Thyroid gland (tissue), 4 donors: ENCODE measurements around the gene ATRNL1. TPM values are rescaled to one million over a fixed set of nuclear protein-coding genes. Genes with fewer than 3 reads are reported as not detected.
A peak's percentile ranks its signal among the peaks of the same experiment; 100 is the strongest.

Experiments
- DNase-seq, 2 donors: peaks; one replicate each; pipeline ENCODE4 v3.0.0-alpha.2; 2019
- H3K27ac ChIP-seq, 3 donors: fragments of 200-600 bp; sonication (generic); 1 replicate in 2 of 3; 2 replicates in 1 of 3; pipeline ENCODE4 v1.5.1; 2016 to 2019; ENCODE audit warnings: mild to moderate bottlenecking in 1 of 3, moderate library complexity in 1 of 3
- H3K27me3 ChIP-seq: fragments of 200-600 bp; sonication (generic); one replicate; pipeline ENCODE4 v1.5.1; 2019
- H3K36me3 ChIP-seq, 2 donors: fragments of 200-600 bp; sonication (generic); one replicate each; pipeline ENCODE4 v1.5.1; 2016 to 2019
- H3K4me1 ChIP-seq, 2 donors: fragments of 200-600 bp; sonication (generic); one replicate each; pipeline ENCODE4 v1.5.1; 2017 to 2019
- H3K4me3 ChIP-seq, 3 donors: fragments of 200-600 bp; sonication (generic); replicated peaks in 1 of 3; 1 replicate in 2 of 3; 2 replicates in 1 of 3; pipeline ENCODE4 v1.5.1; 2016; ENCODE audit warnings: mild to moderate bottlenecking in 1 of 3
- H3K9me3 ChIP-seq: fragments of 200-600 bp; sonication (generic); one replicate; pipeline ENCODE4 v1.5.1; 2017
- POLR2A ChIP-seq, 2 donors: fragments of 450-650 bp; IDR thresholded peaks; one replicate each; pipeline ENCODE4 v1.6.1; 2017; ENCODE audit warnings: antibody characterized with exemption in 2 of 2, mild to moderate bottlenecking in 2 of 2, moderate library complexity in 1 of 2
- WGBS, 2 donors: methylation state at CpG; one replicate each; pipeline ENCODE4 v1.1.5; 2017; 5-methylcytosine and 5-hydroxymethylcytosine counted together
- intact Hi-C: fragments of 100-400 bp; cut with DNase I; formaldehyde crosslinking; loops from one replicate; pipeline ENCODE4 v1.15.1; 2023
- total RNA-seq, 4 donors: library from RNA; depleted of rRNA; stranded (reverse); fragments of >200 nt; gene quantifications; one replicate each; pipeline ENCODE4 v1.2.3, GENCODE V29; 2016
- TF ChIP-seq, protein P1 (sequence below), 6 experiments: fragments of 200-600 bp in 3 of 6; fragments of 450-650 bp in 3 of 6; sonication (generic) in 3 of 6; IDR thresholded peaks; one replicate each; pipeline ENCODE4 v1.5.1; 2016 to 2019; ENCODE audit warnings: antibody characterized with exemption in 6 of 6, mild to moderate bottlenecking in 2 of 6, inconsistent platforms in 1 of 6, moderate library complexity in 1 of 6

Gene ATRNL1
- total RNA-seq, 4 donors from 2014 or later = 2.3 to 6.3 (median 3.8) TPM

DNA sequence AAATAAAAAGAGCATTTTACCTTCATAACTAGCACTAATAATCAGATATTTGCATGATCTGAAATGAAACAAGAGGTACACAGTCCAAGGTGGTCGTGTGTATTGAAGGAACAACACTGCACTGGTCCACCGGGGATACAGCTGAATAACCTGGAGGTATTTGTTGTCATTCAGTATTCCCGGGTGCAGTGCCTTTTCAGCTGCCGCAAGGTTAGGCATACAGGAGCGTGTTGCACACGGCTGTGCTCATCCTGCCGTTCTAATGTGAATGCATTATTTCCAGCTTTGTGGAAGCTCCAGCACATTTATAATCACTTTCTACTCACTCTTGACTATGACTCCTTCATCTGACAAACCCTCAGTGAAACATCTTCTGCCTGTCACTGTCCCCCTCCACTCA lies 802.0 kb downstream of the ATRNL1 start:
- TF ChIP-seq POLR2A (IDR thresholded peaks at IDR 0.05) = no peak
- TF ChIP-seq, protein P1, sequence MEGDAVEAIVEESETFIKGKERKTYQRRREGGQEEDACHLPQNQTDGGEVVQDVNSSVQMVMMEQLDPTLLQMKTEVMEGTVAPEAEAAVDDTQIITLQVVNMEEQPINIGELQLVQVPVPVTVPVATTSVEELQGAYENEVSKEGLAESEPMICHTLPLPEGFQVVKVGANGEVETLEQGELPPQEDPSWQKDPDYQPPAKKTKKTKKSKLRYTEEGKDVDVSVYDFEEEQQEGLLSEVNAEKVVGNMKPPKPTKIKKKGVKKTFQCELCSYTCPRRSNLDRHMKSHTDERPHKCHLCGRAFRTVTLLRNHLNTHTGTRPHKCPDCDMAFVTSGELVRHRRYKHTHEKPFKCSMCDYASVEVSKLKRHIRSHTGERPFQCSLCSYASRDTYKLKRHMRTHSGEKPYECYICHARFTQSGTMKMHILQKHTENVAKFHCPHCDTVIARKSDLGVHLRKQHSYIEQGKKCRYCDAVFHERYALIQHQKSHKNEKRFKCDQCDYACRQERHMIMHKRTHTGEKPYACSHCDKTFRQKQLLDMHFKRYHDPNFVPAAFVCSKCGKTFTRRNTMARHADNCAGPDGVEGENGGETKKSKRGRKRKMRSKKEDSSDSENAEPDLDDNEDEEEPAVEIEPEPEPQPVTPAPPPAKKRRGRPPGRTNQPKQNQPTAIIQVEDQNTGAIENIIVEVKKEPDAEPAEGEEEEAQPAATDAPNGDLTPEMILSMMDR (IDR thresholded peaks at IDR 0.05) = no peak
- 33 to 45% methylated on average over 7 of the region's 7 CpGs for WGBS, 2 donors
- no peaks in the 10 kb centered on the region for H3K9me3 ChIP-seq
- H3K4me3 ChIP-seq = no peak overlapping the region
- H3K27ac ChIP-seq = no peak overlapping the region
- DNase-seq = peak in 1 of 2 donors; percentile 12
- no peaks in the 10 kb centered on the region for H3K36me3 ChIP-seq
- intact Hi-C loops = no loop called here
- H3K27me3 ChIP-seq = no peaks in the 10 kb centered on the region
- H3K4me1 ChIP-seq = no peaks in the 10 kb centered on the region

DNA sequence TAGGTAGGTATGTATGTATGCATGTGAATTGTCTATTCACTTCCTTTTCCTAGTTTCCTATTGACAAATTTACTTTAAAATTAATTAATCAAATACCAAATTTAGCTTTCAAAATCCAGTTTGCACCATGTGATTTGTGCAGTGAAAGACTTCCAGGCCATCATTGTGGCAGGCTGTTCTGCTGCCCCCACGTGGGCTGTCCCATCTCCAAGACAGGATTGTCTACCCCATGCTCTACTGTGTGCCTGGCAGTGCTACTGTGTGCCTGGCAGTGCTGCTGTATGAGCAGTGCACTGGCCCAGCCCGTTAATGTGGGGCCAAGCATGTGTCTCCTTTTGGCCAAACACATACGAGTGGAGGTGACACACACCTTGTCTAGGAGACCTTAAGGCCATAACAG lies 805.1 kb downstream of the ATRNL1 start:
- Histone ChIP-seq H3K36me3 (no peaks in the 10 kb centered on the region), H3K27me3 (no peaks in the 10 kb centered on the region), H3K4me3 (no peak overlapping the region), H3K4me1 (no peaks in the 10 kb centered on the region), H3K9me3 (no peaks in the 10 kb centered on the region), H3K27ac (no peak overlapping the region)
- intact Hi-C loops = no loop called here
- 86 to 88% methylated on average over 3 of the region's 3 CpGs for WGBS, 2 donors
- TF ChIP-seq, protein P1 (IDR thresholded peaks at IDR 0.05) = no peak
- no peak for TF ChIP-seq POLR2A (IDR thresholded peaks at IDR 0.05)
- DNase-seq = no peak

DNA sequence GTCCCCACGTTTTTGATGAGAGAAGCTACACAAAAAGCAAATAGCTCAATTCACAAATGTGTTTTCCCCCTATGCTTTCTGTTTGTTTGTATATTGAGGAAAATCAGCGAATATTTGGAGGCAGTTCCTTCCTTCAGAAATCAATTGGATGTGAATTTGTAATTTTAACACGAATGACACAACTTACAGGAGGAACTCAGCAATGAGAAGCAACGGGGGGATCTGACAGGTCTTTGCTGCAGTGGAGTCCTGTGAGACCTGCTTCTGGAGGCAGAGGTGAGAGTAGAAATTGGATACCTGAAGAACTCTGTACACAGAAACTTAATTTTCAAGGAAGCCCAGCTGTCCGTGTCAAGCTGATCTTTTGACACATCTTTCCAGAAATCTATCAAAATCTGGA lies 809.4 kb downstream of the ATRNL1 start:
- Histone ChIP-seq H3K4me3 (no peak overlapping the region), H3K27ac (no peak overlapping the region), H3K9me3 (no peaks in the 10 kb centered on the region), H3K27me3 (no peaks in the 10 kb centered on the region), H3K36me3 (no peaks in the 10 kb centered on the region), H3K4me1 (no peaks in the 10 kb centered on the region)
- TF ChIP-seq POLR2A (IDR thresholded peaks at IDR 0.05) = no peak
- TF ChIP-seq, protein P1 (IDR thresholded peaks at IDR 0.05) = no peak
- intact Hi-C loops = no loop called here
- DNase-seq = no peak
- 70 to 72% methylated on average over 5 of the region's 5 CpGs for WGBS, 2 donors

DNA sequence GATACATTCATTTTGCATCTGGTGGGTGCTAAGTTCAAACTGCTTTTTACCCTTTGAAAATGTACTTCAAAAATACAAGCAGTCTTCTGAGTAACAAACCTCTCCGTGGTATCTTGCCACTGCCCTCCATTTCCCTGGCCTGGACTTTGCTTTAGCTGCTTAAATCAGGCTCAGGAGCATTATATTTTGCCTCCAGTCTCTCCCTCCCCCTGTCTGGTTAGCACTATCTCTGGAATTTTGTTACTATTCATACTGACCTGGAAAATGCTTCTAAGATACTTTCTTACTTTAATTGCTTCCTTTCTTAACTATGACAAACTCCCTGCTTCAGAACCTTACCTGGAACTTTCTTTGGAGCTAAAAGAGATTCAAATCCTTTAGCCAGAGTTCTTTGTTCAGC lies 810.0 kb downstream of the ATRNL1 start:
- Histone ChIP-seq H3K4me1 (no peaks in the 10 kb centered on the region), H3K27me3 (no peaks in the 10 kb centered on the region), H3K36me3 (no peaks in the 10 kb centered on the region), H3K27ac (no peak overlapping the region), H3K4me3 (no peak overlapping the region), H3K9me3 (no peaks in the 10 kb centered on the region)
- DNase-seq = no peak
- TF ChIP-seq, protein P1 (IDR thresholded peaks at IDR 0.05) = no peak
- TF ChIP-seq POLR2A (IDR thresholded peaks at IDR 0.05) = no peak
- WGBS, 2 donors = 74 to 97% methylated on average over 1 of the region's 1 CpG
- intact Hi-C loops = no loop called here

DNA sequence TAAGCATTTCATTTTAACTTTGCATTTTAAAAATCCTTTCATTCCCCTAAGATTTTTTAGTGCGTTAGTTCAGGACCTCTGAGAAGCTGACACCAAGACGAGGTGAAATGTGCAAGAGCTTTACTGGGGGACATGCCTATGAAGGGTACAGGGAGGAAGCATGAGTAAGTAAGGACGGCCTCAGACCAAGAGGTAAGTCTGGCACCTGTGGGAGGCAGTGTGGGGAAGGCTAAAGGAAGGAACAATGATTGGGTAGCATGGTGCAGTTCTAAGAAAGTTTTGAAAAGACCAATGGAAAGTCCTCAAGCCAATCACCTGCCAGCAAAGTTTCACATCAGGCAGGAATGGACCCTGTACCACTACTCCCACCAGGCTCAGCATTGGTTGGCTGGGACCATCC lies 810.7 kb downstream of the ATRNL1 start:
- Histone ChIP-seq H3K36me3 (no peaks in the 10 kb centered on the region), H3K4me1 (no peaks in the 10 kb centered on the region), H3K27me3 (no peaks in the 10 kb centered on the region), H3K9me3 (no peaks in the 10 kb centered on the region), H3K4me3 (no peak overlapping the region), H3K27ac (no peak overlapping the region)
- no peak for DNase-seq
- intact Hi-C loops = no loop called here
- TF ChIP-seq, protein P1 (IDR thresholded peaks at IDR 0.05) = no peak
- TF ChIP-seq POLR2A (IDR thresholded peaks at IDR 0.05) = no peak
- WGBS, 2 donors = 91% methylated on average over 3 of the region's 3 CpGs
